Neural progenitor cell (in vitro differentiated cells): ENCODE data around the gene NRG3. TPM values are rescaled to one million over a fixed set of nuclear protein-coding genes. Genes with fewer than 3 reads are reported as not detected.

Experiments
- DNase-seq: peaks from one replicate; pipeline ENCODE4 v3.0.0-alpha.2; 2016; ENCODE audit warnings: low spot score
- H2AFZ ChIP-seq: fragments of 200-600 bp; sonication (generic); replicated peaks from 2 replicates; pipeline ENCODE4 v1.6.1; 2016; ENCODE audit warnings: antibody characterized with exemption
- H3F3A ChIP-seq: fragments of 200-600 bp; sonication (generic); 2 replicates; pipeline ENCODE4 v1.6.1; 2016; ENCODE audit warnings: antibody characterized with exemption, low read depth
- H3K27ac ChIP-seq: fragments of 200-600 bp; sonication (generic); 2 replicates; pipeline ENCODE4 v1.5.1; 2016; ENCODE audit warnings: mild to moderate bottlenecking
- H3K27me3 ChIP-seq: fragments of 200-600 bp; sonication (generic); 2 replicates; pipeline ENCODE4 v1.6.1; 2016; ENCODE audit warnings: mild to moderate bottlenecking, moderate library complexity
- H3K36me3 ChIP-seq: fragments of 200-600 bp; sonication (generic); 2 replicates; pipeline ENCODE4 v1.5.1; 2016
- H3K4me1 ChIP-seq: fragments of 200-600 bp; sonication (generic); 2 replicates; pipeline ENCODE4 v1.6.1; 2016; ENCODE audit warnings: mixed run types
- H3K4me2 ChIP-seq: fragments of 200-600 bp; sonication (generic); 2 replicates; pipeline ENCODE4 v1.6.1; 2016
- H3K4me3 ChIP-seq: fragments of 200-600 bp; sonication (generic); 2 replicates; pipeline ENCODE4 v1.5.1; 2016
- H3K79me2 ChIP-seq: fragments of 200-600 bp; sonication (generic); 2 replicates; pipeline ENCODE4 v1.6.1; 2016; ENCODE audit warnings: low read depth
- H3K9ac ChIP-seq: fragments of 200-600 bp; sonication (generic); 2 replicates; pipeline ENCODE4 v1.6.1; 2016
- H3K9me3 ChIP-seq: fragments of 200-600 bp; sonication (generic); 2 replicates; pipeline ENCODE4 v1.5.1; 2016; ENCODE audit warnings: low read depth
- H4K20me1 ChIP-seq: fragments of 200-600 bp; sonication (generic); 2 replicates; pipeline ENCODE4 v1.6.1; 2016; ENCODE audit warnings: low read depth
- H3K27ac Mint-ChIP-seq: 3 replicates; pipeline ENCODE4 v1.8.0; 2021; ENCODE audit warnings: mixed read lengths
- H3K27me3 Mint-ChIP-seq: 2 replicates; pipeline ENCODE4 v1.8.0; 2022; ENCODE audit warnings: low read depth, mild to moderate bottlenecking, inconsistent platforms, moderate library complexity, mixed read lengths; ENCODE audit not compliant: insufficient read depth
- H3K36me3 Mint-ChIP-seq: 3 replicates; pipeline ENCODE4 v1.8.0; 2021; ENCODE audit warnings: mixed read lengths
- H3K4me1 Mint-ChIP-seq: 3 replicates; pipeline ENCODE4 v1.8.0; 2021; ENCODE audit warnings: mixed read lengths
- H3K4me3 Mint-ChIP-seq: 3 replicates; pipeline ENCODE4 v1.8.0; 2021; ENCODE audit warnings: mild to moderate bottlenecking, moderate library complexity, mixed read lengths
- H3K9me3 Mint-ChIP-seq: 3 replicates; pipeline ENCODE4 v1.8.0; 2020; ENCODE audit warnings: mixed read lengths
- EZH2 ChIP-seq: fragments of 200-600 bp; sonication (generic); IDR thresholded peaks from 2 replicates; pipeline ENCODE4 v1.6.1; 2017; ENCODE audit warnings: antibody characterized with exemption, mild to moderate bottlenecking, moderate library complexity
- EZH2phosphoT487 ChIP-seq: fragments of 200-600 bp; sonication (generic); IDR thresholded peaks from 2 replicates; pipeline ENCODE4 v1.6.1; 2017; ENCODE audit warnings: antibody characterized with exemption
- total RNA-seq: library from RNA; depleted of rRNA; stranded (reverse); fragments of >200 nt; gene quantifications from 2 replicates; pipeline ENCODE4 v1.2.3, GENCODE V29; 2015; ENCODE audit warnings: low replicate concordance
- TF ChIP-seq, protein P1 (sequence below): fragments of 200-600 bp; sonication (generic); IDR thresholded peaks from 2 replicates; pipeline ENCODE4 v1.5.1; 2017; ENCODE audit warnings: antibody characterized with exemption, mild to moderate bottlenecking

Gene NRG3
- total RNA-seq, 1 donor from 2014 or later, result 1.9 TPM

DNA sequence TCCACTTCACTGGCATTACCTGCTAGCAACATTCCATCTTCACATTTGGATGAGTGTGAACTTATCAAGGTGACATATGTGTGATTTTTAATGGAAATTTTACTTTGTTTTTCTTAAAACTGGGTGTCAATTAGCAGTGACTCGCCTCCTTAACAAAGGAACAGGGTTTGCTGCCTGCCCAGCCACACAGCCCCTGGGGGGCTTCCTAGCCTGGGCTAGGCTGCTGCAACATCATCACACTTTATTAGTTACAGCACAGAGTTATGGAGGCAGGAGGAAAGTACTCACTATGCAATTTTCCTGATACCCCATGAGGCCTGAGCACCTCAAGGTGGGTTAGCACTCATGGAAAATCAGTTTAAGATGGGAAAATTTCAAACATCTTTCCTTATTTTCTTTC, 861.3 kb downstream of the NRG3 start:
- Histone ChIP-seq H3K4me1 (peaks cover 16% of the 10 kb centered on the region), H3K36me3 (no peaks in the 10 kb centered on the region), H3K9ac (no peak overlapping the region), H2AFZ (no peak overlapping the region), H3F3A (no peaks in the 10 kb centered on the region), H3K4me2 (no peak overlapping the region), H3K4me3 (no peak overlapping the region), H3K79me2 (no peaks in the 10 kb centered on the region), H3K9me3 (no peaks in the 10 kb centered on the region), H4K20me1 (no peaks in the 10 kb centered on the region), H3K27ac (no peak overlapping the region), H3K27me3 (no peaks in the 10 kb centered on the region)
- peaks cover 23% of the 10 kb centered on the region for H3K4me1 Mint-ChIP-seq
- no peak overlapping the region for H3K27ac Mint-ChIP-seq
- H3K9me3 Mint-ChIP-seq, result no peaks in the 10 kb centered on the region
- H3K4me3 Mint-ChIP-seq, result no peak overlapping the region
- DNase-seq, result no peak
- H3K36me3 Mint-ChIP-seq, result no peaks in the 10 kb centered on the region
- no peaks in the 10 kb centered on the region for H3K27me3 Mint-ChIP-seq
- TF ChIP-seq EZH2 (no peak), EZH2phosphoT487 (no peak)
- TF ChIP-seq, protein P1, sequence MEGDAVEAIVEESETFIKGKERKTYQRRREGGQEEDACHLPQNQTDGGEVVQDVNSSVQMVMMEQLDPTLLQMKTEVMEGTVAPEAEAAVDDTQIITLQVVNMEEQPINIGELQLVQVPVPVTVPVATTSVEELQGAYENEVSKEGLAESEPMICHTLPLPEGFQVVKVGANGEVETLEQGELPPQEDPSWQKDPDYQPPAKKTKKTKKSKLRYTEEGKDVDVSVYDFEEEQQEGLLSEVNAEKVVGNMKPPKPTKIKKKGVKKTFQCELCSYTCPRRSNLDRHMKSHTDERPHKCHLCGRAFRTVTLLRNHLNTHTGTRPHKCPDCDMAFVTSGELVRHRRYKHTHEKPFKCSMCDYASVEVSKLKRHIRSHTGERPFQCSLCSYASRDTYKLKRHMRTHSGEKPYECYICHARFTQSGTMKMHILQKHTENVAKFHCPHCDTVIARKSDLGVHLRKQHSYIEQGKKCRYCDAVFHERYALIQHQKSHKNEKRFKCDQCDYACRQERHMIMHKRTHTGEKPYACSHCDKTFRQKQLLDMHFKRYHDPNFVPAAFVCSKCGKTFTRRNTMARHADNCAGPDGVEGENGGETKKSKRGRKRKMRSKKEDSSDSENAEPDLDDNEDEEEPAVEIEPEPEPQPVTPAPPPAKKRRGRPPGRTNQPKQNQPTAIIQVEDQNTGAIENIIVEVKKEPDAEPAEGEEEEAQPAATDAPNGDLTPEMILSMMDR, result no peak

DNA sequence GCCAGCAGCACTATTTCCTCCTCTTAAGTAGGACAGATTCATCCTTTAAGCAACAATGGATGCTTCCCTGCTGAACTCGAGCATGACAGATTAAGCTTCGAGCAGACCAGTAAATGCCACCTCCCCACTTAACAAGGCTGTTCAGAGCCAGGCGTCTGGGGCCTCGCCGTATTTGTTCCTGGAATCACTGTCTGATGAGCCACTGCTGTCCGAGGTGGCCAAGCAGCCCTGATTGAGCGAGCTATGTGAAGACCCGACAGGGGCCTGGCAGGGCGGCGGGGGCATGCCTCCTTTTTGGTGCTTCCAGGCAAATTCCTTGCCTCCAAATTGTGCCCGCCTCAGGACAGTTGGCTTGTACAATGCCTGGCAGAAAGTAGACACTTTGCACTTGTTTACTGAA, 862.6 kb downstream of the NRG3 start:
- peaks cover 33% of the 10 kb centered on the region for H3K4me1 Mint-ChIP-seq
- no peaks in the 10 kb centered on the region for H3K27me3 Mint-ChIP-seq
- Histone ChIP-seq H3K9me3 (no peaks in the 10 kb centered on the region), H3F3A (no peaks in the 10 kb centered on the region), H3K27ac (no peak overlapping the region), H3K36me3 (no peaks in the 10 kb centered on the region), H3K4me2 (no peak overlapping the region), H3K4me1 (peaks cover 16% of the 10 kb centered on the region), H3K4me3 (no peak overlapping the region), H2AFZ (no peak overlapping the region), H3K79me2 (no peaks in the 10 kb centered on the region), H3K9ac (no peak overlapping the region), H3K27me3 (no peaks in the 10 kb centered on the region), H4K20me1 (no peaks in the 10 kb centered on the region)
- H3K9me3 Mint-ChIP-seq, result no peaks in the 10 kb centered on the region
- TF ChIP-seq, protein P1, result no peak
- peak; percentile 68 for DNase-seq
- H3K4me3 Mint-ChIP-seq, result no peak overlapping the region
- no peaks in the 10 kb centered on the region for H3K36me3 Mint-ChIP-seq
- no peak overlapping the region for H3K27ac Mint-ChIP-seq

DNA sequence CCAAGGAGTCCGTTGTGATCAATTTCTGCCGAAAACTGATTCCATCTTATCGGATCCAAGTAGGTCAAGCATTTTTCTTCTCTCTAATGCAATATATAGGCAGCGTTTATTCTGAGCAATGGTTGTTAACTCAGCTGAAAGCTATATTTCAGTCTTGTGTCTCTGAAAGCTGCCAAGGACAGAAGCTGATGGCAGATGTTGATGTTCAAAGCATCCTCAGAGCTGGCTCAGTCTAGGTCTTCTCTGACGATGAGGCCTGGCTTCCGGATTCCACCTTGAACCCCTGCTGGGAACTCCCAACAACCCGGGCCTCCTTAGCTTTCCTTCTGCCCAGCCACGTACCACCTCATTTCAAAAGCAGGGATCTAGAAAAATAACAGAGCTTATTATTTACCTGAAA, 863.6 kb downstream of the NRG3 start:
- Histone ChIP-seq H3K27me3 (no peaks in the 10 kb centered on the region), H3K4me3 (no peak overlapping the region), H4K20me1 (no peaks in the 10 kb centered on the region), H3K27ac (no peak overlapping the region), H3K36me3 (no peaks in the 10 kb centered on the region), H3F3A (no peaks in the 10 kb centered on the region), H3K4me2 (no peak overlapping the region), H3K9me3 (no peaks in the 10 kb centered on the region), H3K9ac (no peak overlapping the region), H3K4me1 (peaks cover 16% of the 10 kb centered on the region), H2AFZ (no peak overlapping the region), H3K79me2 (no peaks in the 10 kb centered on the region)
- no peak overlapping the region for H3K4me3 Mint-ChIP-seq
- H3K36me3 Mint-ChIP-seq, result no peaks in the 10 kb centered on the region
- DNase-seq, result no peak
- H3K4me1 Mint-ChIP-seq, result peaks cover 43% of the 10 kb centered on the region
- H3K27me3 Mint-ChIP-seq, result peaks cover 4% of the 10 kb centered on the region
- H3K27ac Mint-ChIP-seq, result no peak overlapping the region
- no peak for TF ChIP-seq EZH2phosphoT487
- TF ChIP-seq, protein P1, result no peak
- TF ChIP-seq EZH2, result no peak
- H3K9me3 Mint-ChIP-seq, result no peaks in the 10 kb centered on the region

DNA sequence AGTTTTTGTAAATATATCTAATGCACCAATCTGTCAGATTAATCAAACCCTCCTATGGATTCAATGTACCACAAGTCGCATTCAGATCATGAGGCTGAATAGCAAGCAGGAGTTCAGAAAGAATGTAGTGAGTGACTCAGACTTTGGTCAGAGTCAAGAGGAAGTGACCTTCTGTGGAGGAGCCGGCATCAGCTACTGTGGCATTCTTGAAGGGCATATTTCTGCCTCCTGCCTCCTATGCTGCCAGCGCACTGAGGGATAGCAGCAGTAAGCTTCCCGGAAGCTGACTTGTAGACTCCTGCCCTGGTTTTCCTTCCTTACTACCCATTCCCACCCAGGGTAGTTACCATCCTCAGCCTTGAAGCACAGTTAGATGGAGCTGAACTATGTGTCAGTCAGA, 867.5 kb downstream of the NRG3 start:
- Mint-ChIP-seq H3K36me3 (no peaks in the 10 kb centered on the region), H3K27me3 (peaks cover 4% of the 10 kb centered on the region), H3K27ac (no peak overlapping the region), H3K9me3 (no peaks in the 10 kb centered on the region), H3K4me1 (peaks cover 29% of the 10 kb centered on the region), H3K4me3 (no peak overlapping the region)
- H3K27ac ChIP-seq, result no peak overlapping the region
- no peaks in the 10 kb centered on the region for H3F3A ChIP-seq
- no peaks in the 10 kb centered on the region for H3K36me3 ChIP-seq
- no peaks in the 10 kb centered on the region for H4K20me1 ChIP-seq
- no peak for DNase-seq
- H3K4me3 ChIP-seq, result no peak overlapping the region
- H3K4me2 ChIP-seq, result no peak overlapping the region
- H3K79me2 ChIP-seq, result no peaks in the 10 kb centered on the region
- no peak overlapping the region for H2AFZ ChIP-seq
- TF ChIP-seq, protein P1, result no peak
- no peak for TF ChIP-seq EZH2phosphoT487
- TF ChIP-seq EZH2, result no peak
- peaks cover 7% of the 10 kb centered on the region for H3K4me1 ChIP-seq
- no peaks in the 10 kb centered on the region for H3K27me3 ChIP-seq
- H3K9ac ChIP-seq, result no peak overlapping the region
- no peaks in the 10 kb centered on the region for H3K9me3 ChIP-seq
